GM18508 (cell line): Measurements from ENCODE around the gene NRARP.

Source experiments
- ATAC-seq: cut with Tn5 transposase; IDR thresholded peaks from one replicate; pipeline ENCODE4 v1.9.1; 2021; ENCODE audit warnings: moderate number of reproducible peaks; ENCODE audit not compliant: insufficient read depth, unreplicated experiment

The NRARP gene

GRCh38 chr9:137311986-137312851 lies 10.1 kb upstream of the NRARP start:
- no peak for ATAC-seq

DNA sequence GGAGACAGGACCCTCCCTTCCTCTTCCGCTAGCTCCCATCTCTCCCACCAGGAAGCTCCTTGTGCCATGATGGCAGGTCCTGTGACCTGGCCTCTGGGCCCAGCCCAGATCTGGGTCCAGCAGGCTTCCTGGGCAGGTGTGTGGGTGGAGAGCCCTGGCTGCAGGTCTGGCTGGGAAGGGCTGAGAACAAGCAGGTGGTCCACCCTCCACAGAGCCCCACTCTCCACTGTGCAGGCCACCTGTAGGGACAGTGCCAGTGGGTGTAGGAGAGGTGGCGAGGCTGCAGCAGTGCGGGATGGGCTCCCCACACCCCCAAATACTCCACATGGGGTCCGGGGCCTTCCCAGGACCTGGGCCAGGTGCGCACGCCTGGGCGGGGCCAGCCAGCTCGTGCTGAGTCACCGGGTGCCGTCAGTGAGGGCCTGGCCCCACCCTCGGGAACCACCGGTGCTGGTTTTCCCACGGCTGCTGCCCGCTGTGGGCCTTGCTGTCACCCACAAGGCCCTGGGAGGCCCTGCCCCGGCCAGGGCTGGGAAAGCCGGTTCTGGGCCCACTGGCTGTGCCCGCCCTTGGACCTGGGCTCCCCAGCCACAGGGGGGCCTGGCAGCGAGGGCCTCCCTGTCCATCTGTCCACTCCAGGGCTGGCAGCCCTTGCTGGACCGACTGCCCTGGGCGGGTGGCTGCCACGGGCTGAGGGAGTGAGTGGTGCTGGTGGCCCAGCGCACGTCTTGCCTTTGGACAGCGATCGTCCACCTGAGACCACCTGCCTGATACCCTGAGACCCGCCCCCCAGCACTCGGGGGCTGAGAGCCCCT lies 9.3 kb upstream of the NRARP start:
- ATAC-seq: no peak

- no peak for ATAC-seq
Measured at GRCh38 chr9:137310189-137311052, 8.3 kb upstream of the NRARP start.

DNA sequence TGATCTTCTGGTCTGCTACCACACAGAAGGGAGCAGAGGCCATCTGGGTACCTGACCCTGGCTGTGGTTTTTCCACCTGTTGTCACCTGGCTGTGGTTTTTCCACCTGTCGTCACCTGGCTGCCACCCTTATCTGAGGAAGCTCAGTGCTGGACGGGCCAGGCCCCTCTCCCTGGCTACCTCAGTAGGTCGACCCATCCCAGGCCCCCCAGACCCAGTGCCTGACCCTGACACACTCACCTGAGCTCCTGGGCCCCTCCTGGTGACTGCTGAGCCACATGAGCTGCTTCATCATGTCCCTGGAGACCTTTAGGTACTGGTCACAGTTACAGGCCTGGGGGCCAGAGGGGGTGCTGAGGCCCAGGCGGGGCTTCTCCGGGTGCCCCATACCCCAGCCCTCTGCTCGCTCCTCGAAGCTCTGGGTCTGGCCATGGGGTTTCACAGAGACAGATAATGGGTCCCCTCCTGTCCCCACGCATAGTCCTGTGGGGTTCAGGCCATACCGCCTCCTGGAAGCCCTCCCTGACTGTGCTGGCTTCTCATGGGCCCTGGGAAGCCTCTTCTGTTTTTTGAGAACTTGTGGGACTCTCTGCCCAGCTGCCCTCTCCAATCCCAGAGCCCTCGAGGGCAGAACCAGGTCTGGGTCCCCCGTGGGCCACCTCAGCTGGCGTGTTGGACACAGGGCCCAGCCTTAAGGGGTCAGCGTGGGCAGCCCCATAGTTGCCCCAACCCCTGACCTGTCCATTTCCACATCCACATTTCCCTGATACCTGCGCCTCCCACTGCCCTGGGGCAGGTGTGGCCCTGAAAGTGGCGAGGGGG lies 7.5 kb upstream of the NRARP start:
- no peak for ATAC-seq

DNA sequence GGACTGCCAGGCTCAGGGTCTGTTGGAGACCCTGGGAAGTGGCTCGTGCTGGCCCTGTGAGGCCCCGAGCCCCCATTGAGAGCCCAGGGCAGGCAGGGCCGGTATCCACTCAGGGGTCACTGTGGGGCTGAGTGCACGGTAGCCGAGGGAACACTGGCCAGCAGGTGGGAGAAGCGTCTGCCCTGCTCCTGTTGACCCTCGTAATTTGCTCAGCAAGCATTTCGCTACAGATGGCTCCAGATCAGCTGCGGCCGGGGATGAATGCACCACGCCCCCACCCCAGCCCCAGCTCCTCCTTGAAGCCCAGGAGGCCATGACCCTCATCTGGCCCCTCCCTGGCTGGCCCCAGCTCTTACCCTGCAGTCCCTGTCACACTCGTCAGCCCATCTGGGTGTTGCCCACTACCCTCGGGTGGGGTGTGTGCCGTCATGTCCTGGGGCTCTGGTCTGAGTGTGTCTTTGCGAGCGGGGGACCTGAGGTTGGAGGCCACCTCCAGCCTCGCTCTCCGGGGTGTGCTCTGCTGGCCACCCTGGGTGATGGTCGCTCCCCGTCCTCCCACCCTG lies 6.1 kb upstream of the NRARP start:
- no peak for ATAC-seq

- ATAC-seq: no peak
Measured at GRCh38 chr9:137307255-137308056, 5.4 kb upstream of the NRARP start.

DNA sequence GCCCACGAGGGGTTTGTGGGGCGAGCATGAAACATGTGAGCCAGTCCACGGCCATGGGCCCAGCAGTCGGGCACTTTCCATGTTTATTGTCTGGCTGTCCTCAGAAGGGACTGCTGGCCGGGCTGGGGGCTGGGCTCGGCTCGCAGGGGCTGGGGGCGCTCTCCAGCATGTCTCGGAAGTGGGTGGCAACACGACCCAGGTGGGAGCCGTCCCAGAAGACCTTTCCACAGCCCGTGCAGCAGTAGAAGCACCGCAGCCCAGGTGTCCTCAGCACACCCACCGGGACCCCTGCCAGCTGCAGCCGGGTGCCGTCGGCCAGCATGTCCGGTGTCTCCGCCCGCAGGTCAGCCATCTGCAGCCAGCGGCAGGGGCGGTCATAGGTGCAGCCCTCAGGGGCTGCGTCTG lies 4.8 kb upstream of the NRARP start:
- no peak for ATAC-seq

DNA sequence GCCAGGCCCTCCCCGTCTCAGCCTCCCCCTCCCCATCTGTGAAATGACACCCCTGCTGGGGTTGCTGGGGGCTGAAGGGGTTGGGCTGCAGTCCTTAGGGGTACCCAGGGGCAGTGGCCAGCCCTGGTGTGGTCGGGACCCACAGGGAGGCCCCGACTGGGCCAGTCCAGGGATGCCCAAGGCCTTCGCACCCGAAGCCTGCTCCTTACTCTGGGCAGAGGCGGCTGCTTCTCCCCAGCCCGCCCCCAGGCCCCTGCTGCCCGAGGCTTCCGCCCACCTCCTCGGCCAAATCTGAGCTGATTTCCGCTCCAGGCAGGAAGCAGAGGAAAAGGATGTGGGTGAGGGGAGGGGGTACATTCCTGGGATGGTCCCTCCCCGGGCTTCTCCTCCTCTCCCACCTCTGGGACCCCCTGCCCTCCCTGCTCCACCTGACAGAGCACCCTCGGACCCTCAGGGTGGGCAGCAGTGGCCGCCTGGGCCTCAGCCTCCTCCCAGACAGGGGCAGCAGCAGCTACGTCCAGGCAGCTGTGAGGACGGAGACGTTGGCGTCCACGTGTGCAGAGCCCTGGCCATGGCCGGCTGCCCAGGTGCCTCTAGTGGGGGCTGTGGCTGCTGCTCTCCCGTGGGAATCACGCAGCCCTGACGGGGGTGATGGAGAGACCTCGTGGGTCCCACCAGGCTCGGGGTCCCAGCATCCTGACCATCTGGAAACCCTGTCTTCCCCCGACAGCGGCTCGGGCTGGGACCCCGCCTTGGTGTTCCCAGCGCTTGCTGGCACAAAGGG lies 4.2 kb upstream of the NRARP start:
- no peak for ATAC-seq

DNA sequence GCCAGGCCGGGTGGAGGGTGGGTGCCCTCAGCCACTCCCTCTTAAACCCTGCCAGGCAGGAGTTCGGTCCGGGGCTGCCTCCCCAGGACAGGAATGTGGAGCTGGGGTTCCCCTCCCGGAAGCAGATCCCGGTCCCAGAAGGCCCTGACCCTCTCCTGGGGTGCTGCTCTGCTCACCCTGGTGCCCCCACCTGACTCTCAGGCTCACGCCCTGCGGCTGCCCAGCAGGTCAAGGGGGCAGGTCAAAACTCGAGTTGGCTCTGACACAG lies 3.7 kb upstream of the NRARP start:
- ATAC-seq: no peak

DNA sequence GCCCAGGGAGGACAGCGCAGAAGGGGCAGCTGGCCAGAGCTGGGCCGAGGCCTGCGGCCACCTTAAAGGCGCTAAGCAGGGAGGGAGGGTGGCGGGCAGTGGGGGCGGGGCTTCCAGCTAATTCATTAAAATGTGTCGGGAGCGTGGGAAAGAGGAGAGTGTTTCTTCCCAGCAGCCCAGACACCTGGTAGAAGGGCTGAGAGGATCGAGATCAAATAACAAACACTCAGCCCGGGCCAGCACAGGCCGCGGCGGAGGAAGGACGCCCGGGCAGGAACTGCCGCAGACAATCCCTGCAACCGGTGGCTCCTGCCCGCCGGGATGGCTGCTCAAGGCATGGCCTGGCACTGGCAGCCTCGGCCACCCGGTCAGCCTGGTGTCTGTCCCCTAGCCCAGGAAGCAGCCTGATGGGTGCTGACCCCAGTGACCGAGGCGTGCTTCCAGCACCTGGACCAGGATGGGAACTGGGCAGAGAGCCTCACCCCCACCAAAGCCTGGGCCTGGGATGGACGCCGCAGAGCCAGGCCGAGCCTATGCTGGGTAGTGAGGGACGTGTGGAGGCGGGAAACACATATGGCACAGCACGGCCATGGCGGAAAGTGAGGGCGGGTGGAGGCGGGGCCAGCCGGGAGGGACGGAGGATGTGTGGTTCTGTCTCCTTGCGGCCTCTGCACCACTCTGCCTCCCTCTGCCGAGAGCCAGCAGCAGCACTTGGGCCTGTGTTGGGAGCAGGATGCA lies 3.2 kb upstream of the NRARP start:
- ATAC-seq: no peak

DNA sequence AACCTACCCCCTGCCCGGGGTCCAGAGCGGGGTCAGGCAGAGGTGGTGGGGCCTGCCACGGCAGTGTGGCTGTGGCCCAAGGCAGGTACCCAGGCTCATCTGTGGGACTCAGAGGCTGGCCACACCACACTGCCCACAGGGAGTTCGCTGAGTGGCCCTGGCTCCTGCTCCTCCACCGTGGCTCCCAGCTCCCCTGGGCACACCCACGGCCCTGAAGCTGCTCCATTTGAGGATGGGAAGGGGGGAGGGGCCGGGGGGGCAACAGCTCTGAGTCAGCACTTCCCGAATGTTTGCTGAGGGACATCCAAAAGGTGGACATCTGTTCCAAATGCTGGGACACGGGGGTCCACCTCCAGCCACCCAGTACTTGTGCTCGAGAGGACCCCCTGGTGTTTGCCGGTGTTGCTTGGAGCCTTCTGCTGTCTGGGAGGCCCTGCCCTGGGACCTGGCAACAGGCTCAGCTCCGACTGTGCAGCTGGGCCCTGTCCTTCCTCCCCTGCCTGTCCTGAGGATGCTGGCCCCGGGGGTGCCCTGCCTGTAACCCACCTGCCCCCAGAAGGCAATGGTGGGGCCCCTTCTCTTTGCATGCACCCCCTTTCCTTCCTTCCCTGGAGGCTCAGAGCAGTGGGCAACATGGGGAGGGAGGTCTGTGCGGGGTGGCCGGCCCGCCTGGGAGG lies 2.5 kb upstream of the NRARP start:
- no peak for ATAC-seq

GRCh38 chr9:137303893-137304382 lies 1.9 kb upstream of the NRARP start:
- ATAC-seq: no peak

- no peak for ATAC-seq
Measured at GRCh38 chr9:137303151-137303892, 1.3 kb upstream of the NRARP start.

DNA sequence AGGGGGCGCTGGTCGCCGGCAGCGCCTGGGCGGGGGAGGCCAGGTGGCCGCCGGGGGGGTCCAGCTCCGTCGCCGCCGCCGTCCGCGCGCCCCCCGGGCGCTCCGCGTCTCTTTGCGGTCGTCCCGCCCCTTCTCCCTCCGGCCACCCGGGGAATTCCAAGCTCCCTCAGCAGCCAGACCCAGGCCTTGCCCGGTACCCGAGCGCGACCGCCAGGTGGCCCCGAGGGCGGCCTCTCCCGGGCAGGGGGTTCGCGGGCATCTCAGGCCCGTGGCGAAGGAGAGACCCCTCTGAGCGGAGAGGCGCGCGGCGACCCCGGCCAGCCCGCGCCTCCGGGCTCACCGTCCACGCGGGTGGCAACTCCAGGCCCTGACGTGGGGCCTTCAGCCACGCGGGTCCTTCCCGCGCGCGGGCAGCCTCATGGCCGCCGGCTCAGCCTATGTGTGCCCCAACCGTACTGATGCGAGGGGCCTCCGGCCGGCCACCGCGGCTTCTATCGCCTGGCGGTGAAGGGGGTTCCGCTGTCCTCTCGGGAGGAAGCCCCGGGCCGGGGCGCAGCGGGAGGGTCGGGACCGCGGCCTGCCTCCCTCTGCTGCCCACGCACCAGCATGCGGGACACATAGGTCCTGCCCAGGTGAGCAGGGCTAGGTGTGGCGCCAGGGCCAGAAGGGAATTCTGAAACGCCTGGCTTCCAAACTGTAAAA lies 529 bp upstream of the NRARP start:
- ATAC-seq: no peak

GRCh38 chr9:137301081-137301947 lies 757 bp downstream of the NRARP start:
- no peak for ATAC-seq
